Liver (tissue), 9 donors: ENCODE measurements around the gene DCAF4. TPM values are rescaled to one million over a fixed set of nuclear protein-coding genes. Genes with fewer than 3 reads are reported as not detected.

Experiments
- DNase-seq: peaks from one replicate; pipeline ENCODE4 v3.0.0-alpha.2; 2017; ENCODE audit warnings: low spot score
- H3K27ac ChIP-seq, 2 donors: one replicate each; pipeline ENCODE4 v1.7.0; 2013; ENCODE audit warnings: inconsistent platforms in 2 of 2, low read length in 2 of 2, control low read depth in 1 of 2, low read depth in 1 of 2, mild to moderate bottlenecking in 1 of 2
- H3K27me3 ChIP-seq, 4 donors: one replicate each; pipeline versions ENCODE4 v1.6.1 to v1.7.0; 2013; ENCODE audit warnings: low read length in 3 of 4, inconsistent platforms in 1 of 4, mild to moderate bottlenecking in 1 of 4, moderate library complexity in 1 of 4; ENCODE audit not compliant: control insufficient read depth in 4 of 4, insufficient read depth in 4 of 4
- H3K36me3 ChIP-seq, 4 donors: one replicate each; pipeline versions ENCODE4 v1.6.1 to v1.7.0; 2013; ENCODE audit warnings: low read length in 3 of 4, mild to moderate bottlenecking in 3 of 4, low read depth in 1 of 4, moderate library complexity in 1 of 4; ENCODE audit not compliant: control insufficient read depth in 4 of 4, insufficient read depth in 3 of 4
- H3K4me1 ChIP-seq, 4 donors: one replicate each; pipeline versions ENCODE4 v1.6.1 to v1.7.0; 2013; ENCODE audit warnings: low read length in 3 of 4, mild to moderate bottlenecking in 3 of 4, moderate library complexity in 1 of 4; ENCODE audit not compliant: control insufficient read depth in 4 of 4, insufficient read depth in 4 of 4
- H3K4me3 ChIP-seq, 3 donors: one replicate each; pipeline versions ENCODE4 v1.6.1 to v1.7.0; 2013; ENCODE audit warnings: low read length in 3 of 3, control low read depth in 1 of 3, low read depth in 1 of 3, mild to moderate bottlenecking in 1 of 3
- H3K9ac ChIP-seq, 2 donors: one replicate each; pipeline ENCODE4 v1.7.0; 2013; ENCODE audit warnings: low read length in 2 of 2, mild to moderate bottlenecking in 2 of 2, moderate library complexity in 2 of 2, control low read depth in 1 of 2, low read depth in 1 of 2
- H3K9me3 ChIP-seq, 4 donors: one replicate each; pipeline versions ENCODE4 v1.6.1 to v1.7.0; 2013; ENCODE audit warnings: low read length in 3 of 4; ENCODE audit not compliant: control insufficient read depth in 4 of 4
- ATF3 ChIP-seq: IDR thresholded peaks from 2 replicates; pipeline ENCODE4 v1.6.1; 2016; ENCODE audit warnings: antibody characterized with exemption
- CTCF ChIP-seq: fragments of 150-350 bp; IDR thresholded peaks from 2 replicates; pipeline ENCODE4 v1.5.1; 2017; ENCODE audit warnings: improper control_type of control experiment, low read depth, low read length; ENCODE audit not compliant: missing input control
- EGR1 ChIP-seq, 2 donors: IDR thresholded peaks; 2 replicates each; pipeline ENCODE4 v1.6.1; 2016 to 2018; ENCODE audit warnings: antibody characterized with exemption in 2 of 2, low read depth in 2 of 2
- FOXA1 ChIP-seq: IDR thresholded peaks from 2 replicates; pipeline ENCODE4 v1.6.1; 2016; ENCODE audit warnings: antibody characterized with exemption
- FOXA2 ChIP-seq: IDR thresholded peaks from 2 replicates; pipeline ENCODE4 v1.6.1; 2016; ENCODE audit warnings: antibody characterized with exemption
- GABPA ChIP-seq, 2 donors: IDR thresholded peaks in 1 of 2; conservative IDR thresholded peaks in 1 of 2; 2 replicates each; pipeline ENCODE4 v1.6.1; 2016; ENCODE audit warnings: antibody characterized with exemption in 2 of 2, mild to moderate bottlenecking in 1 of 2, moderate library complexity in 1 of 2
- HNF4A ChIP-seq, 2 donors: conservative IDR thresholded peaks; 2 replicates each; pipeline ENCODE4 v1.6.1; 2016; ENCODE audit warnings: antibody characterized with exemption in 2 of 2, mild to moderate bottlenecking in 2 of 2
- HNF4G ChIP-seq: IDR thresholded peaks from 2 replicates; pipeline ENCODE4 v1.6.1; 2016; ENCODE audit warnings: antibody characterized with exemption
- JUND ChIP-seq, 2 donors: IDR thresholded peaks; 2 replicates each; pipeline ENCODE4 v1.6.1; 2016; ENCODE audit warnings: antibody characterized with exemption in 2 of 2
- MAX ChIP-seq: IDR thresholded peaks from 2 replicates; pipeline ENCODE4 v1.6.1; 2016; ENCODE audit warnings: antibody characterized with exemption
- NR2F2 ChIP-seq: IDR thresholded peaks from 2 replicates; pipeline ENCODE4 v1.6.1; 2016; ENCODE audit warnings: antibody characterized with exemption
- RAD21 ChIP-seq, 2 donors: IDR thresholded peaks; 2 replicates each; pipeline ENCODE4 v1.6.1; 2016; ENCODE audit warnings: antibody characterized with exemption in 2 of 2, mild to moderate bottlenecking in 2 of 2
- REST ChIP-seq: IDR thresholded peaks from 2 replicates; pipeline ENCODE4 v1.6.1; 2016; ENCODE audit warnings: antibody characterized with exemption, mild to moderate bottlenecking
- RXRA ChIP-seq, 2 donors: IDR thresholded peaks; 2 replicates each; pipeline ENCODE4 v1.6.1; 2017 to 2018; ENCODE audit warnings: antibody characterized with exemption in 2 of 2, mild to moderate bottlenecking in 1 of 2
- SP1 ChIP-seq: IDR thresholded peaks from 2 replicates; pipeline ENCODE4 v1.6.1; 2018; ENCODE audit warnings: antibody characterized with exemption, mild to moderate bottlenecking
- TAF1 ChIP-seq: conservative IDR thresholded peaks from 2 replicates; pipeline ENCODE4 v1.6.1; 2016; ENCODE audit warnings: antibody characterized with exemption, mild to moderate bottlenecking
- YY1 ChIP-seq: IDR thresholded peaks from 2 replicates; pipeline ENCODE4 v1.6.1; 2016; ENCODE audit warnings: antibody characterized with exemption, mild to moderate bottlenecking
- ZBTB33 ChIP-seq: IDR thresholded peaks from 2 replicates; pipeline ENCODE4 v1.6.1; 2016; ENCODE audit warnings: antibody characterized with exemption
- WGBS: extraction: QIAGEN DNeasy Blood & Tissue Kit; methylation state at CpG from one replicate; pipeline ENCODE4 v1.1.7; 2013; 5-methylcytosine and 5-hydroxymethylcytosine counted together
- polyA plus RNA-seq, 2 donors: library from polyadenylated mRNA; stranded (reverse) in 1 of 2; unstranded in 1 of 2; fragments of 200-250 nt in 1 of 2; fragments of >200 nt in 1 of 2; fragmentation: Nextera tagmentation in 1 of 2; extraction: Ambion mirVana in 1 of 2; gene quantifications; one replicate each; pipeline versions ENCODE4 v1.2.1 to v1.2.3, GENCODE V29; 2013 to 2015
- total RNA-seq, 2 donors: library from RNA; depleted of rRNA; stranded (reverse); fragments of >200 nt; gene quantifications; one replicate each; pipeline ENCODE4 v1.2.3, GENCODE V29; 2014
- donor health status: healthy.
- donor health status: healthy.
- donor health status: healthy.
- donor health status: healthy.
- donor health status: healthy.

DCAF4 gene
- total and polyA plus RNA-seq, 4 donors: 3.5 to 11.0 (median 6.1) TPM

GRCh38 chr14:73007835-73008234, 81.6 kb downstream of the DCAF4 start:
- no peaks in the 10 kb centered on the region for H3K9me3 ChIP-seq
- TF ChIP-seq EGR1 (IDR thresholded peaks at IDR 0.05; ENCODE audit: low read depth in 2 of 2): peak in 1 of 2 donors; percentile 73
- TF ChIP-seq FOXA1: peak; percentile 4
- peak; percentile 85 to 90 for TF ChIP-seq HNF4A (conservative IDR thresholded peaks at IDR 0.05)
- TF ChIP-seq RXRA (IDR thresholded peaks at IDR 0.05): peak; percentile 58 to 73
- TF ChIP-seq NR2F2: no peak
- TF ChIP-seq RAD21 (IDR thresholded peaks at IDR 0.05): no peak
- TF ChIP-seq HNF4G: peak; percentile 63
- TF ChIP-seq ZBTB33: peak; percentile 57
- peak; percentile 58 for TF ChIP-seq SP1
- TF ChIP-seq YY1: peak; percentile 62
- no peak for TF ChIP-seq TAF1
- peak; percentile 73 to 90 for TF ChIP-seq JUND (IDR thresholded peaks at IDR 0.05)
- TF ChIP-seq FOXA2: no peak
- TF ChIP-seq REST: peak; percentile 24
- no peak for TF ChIP-seq GABPA (IDR thresholded peaks at IDR 0.05 in 1 of 2, conservative IDR thresholded peaks at IDR 0.05 in 1 of 2)
- peak; percentile 37 for TF ChIP-seq MAX
- TF ChIP-seq CTCF: no peak
- no peak for TF ChIP-seq ATF3
- H3K27me3 ChIP-seq: no peaks in the 10 kb centered on the region
- no peak overlapping the region for H3K9ac ChIP-seq
- H3K4me3 ChIP-seq: no peak overlapping the region
- peaks cover 2 to 10% (median 6%) of the 10 kb centered on the region in 4 donors for H3K36me3 ChIP-seq
- peak overlapping the region; percentile 42 to 63 for H3K27ac ChIP-seq
- WGBS: 53% methylated on average over 5 of the region's 5 CpGs
- no peak for DNase-seq
- peaks cover 0 to 7% (median 5%) of the 10 kb centered on the region in 4 donors for H3K4me1 ChIP-seq
